HG02973 (cell line): ENCODE results near the gene PODN.

Experiments used
- ATAC-seq: cut with Tn5 transposase; IDR thresholded peaks from one replicate; pipeline ENCODE4 v1.9.1; 2021; ENCODE audit warnings: moderate library complexity; ENCODE audit not compliant: unreplicated experiment

PODN gene

DNA sequence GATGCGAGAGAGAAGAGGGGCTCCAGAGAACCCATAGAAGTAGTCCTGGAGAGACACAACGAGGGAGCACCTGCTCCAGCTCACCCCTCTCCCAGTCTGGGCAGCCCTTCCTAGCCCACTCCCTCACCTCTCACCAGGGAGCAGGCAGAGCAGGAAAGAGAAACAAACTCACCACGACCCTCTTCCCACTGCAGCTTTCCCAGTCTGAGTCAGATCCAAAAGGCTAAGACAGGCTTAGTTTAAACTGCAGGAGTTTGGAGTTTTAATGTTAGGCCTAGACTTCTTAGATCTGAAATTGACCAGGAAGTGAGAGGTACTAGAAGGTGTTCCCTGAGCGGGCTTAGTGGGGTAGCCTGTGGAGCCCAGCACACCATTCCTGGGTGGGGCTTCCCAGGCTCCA, 50.8 kb downstream of the PODN start:
- ATAC-seq: no peak

DNA sequence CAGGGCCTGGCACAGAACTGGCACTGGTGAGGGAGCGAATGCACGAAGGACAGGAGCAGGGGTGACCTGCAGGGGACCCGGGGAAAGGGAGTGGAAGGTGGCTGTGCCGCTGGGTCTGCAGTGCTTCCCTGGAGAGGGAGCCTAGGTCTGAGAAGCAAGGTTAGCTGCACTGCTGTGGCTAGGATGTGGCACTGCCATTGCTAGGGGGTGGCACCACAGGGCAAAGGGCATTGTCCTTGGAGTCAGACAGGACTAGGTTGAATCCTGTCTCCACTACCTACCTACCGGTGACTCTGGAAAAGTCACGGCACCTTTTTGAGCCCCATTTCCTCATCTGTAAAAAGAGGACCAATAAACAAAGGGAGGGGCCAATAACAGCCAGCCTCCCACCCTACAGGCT, 52.1 kb downstream of the PODN start:
- no peak for ATAC-seq

DNA sequence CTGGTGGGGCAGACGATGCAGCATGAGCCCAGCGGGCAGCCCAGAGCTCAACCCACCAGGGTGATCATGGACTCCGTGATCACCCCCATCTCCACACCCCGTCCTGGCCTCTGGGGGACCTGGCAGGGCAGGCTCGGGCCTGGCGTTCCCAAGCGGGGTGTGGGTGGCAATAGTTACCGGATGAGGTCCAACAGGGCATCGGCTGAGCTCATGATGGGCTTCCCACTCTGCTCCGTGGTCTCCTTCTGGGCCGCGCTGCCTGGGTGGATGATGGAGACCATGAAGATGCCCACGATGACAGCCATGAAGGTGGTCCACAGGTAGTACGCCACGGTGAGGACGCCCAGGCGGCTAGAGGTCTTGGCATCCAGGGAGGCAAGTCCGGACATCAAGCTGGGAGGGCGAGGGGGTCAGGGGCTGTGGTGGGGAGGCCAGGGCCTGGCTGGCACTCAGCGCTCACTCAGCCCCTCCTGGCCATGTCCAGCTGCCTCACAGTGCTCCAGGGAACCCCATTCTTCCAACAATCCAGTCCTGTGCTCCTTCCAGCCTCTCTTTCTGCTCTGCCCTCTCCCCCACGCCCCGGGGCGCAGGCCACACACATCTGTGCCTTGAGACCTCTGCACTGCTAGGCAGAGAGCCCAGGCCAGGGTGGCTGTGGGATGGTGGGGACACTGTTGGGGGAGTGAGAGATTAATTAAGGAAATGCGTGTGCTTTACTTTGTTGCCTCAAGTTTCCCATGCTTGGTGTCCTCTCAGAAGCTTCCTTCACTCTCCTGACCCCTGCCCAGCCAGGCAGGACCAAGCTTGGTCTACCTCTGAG, 52.8 kb downstream of the PODN start:
- no peak for ATAC-seq

GRCh38 chr1:53115403-53116306, 53.6 kb downstream of the PODN start:
- ATAC-seq: no peak

DNA sequence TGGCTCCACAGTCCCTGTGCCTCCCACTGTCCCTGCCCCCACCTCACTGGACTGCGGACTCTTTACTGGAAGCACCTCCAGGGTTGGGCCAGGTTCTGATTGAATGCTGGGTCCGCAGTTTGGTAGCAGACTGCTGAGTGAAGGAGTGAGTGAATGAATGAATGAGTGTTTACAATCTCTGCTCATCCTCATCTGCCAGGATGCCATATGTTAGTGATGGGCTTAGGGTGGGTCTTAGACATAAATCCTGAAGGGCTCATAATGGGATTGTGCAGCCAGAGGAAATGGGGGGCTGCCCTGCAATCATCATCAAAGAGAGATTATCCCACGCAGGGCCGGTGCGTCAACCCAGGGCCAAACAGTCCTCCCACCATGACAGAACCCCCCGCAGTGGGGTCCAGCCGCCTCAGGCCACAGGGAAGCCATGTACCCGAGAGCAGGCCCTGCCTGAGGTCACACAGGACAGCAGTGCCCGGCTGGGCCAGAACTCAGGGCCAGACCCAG, 54.3 kb downstream of the PODN start:
- ATAC-seq: no peak

DNA sequence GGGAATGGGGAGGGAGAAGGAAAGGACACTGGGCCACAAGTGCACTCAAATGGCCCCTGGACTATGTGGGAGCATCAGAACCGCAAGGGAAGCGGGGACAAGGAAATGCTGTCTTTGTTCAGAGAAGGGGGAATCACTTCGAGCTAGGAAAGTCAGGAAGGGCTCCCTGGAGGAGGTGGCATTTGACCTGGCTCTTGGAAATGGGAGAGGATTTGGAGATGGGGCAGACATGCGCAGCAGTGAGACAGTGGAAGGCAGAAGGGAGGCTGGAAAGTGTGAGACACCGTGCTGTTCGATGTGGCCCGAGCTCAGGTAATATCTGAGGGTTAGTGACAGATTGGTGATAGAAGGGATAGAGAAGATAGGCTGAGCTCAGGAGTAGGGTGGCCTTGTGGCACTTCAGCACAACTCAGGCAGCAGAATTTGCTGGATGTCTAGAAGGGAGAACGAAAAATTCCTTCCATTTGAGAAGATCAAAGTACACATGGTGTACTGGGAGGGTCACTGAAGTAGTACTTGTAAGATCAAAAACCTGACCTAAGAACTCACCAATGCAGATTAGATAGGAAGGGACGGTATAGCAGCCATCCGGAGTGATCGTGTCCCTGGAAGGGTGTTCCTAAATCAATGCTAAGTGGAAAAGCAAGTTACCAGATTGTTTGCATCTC, 55.1 kb downstream of the PODN start:
- ATAC-seq: no peak

DNA sequence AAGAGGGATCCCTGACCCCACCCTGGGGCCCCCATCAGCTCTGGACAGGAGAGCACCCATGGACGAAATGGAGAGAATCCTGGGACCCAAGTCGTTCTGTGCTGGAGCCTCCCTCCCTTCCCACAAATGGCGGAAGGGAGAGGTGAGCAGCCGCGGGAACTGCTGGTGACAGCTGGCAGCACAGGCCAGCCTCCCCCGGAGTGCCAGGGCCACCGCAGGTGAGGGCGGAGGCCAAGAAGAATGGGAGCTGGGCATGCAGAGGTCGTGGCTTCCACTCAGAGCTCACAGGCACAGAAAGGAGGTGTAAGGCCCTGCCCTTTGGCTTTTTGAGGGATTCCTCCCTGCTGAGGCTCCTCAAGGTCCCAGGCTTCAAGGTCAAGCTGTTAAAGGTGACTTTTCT, 55.8 kb downstream of the PODN start:
- no peak for ATAC-seq

GRCh38 chr1:53120659-53121058, 58.6 kb downstream of the PODN start:
- ATAC-seq: no peak

DNA sequence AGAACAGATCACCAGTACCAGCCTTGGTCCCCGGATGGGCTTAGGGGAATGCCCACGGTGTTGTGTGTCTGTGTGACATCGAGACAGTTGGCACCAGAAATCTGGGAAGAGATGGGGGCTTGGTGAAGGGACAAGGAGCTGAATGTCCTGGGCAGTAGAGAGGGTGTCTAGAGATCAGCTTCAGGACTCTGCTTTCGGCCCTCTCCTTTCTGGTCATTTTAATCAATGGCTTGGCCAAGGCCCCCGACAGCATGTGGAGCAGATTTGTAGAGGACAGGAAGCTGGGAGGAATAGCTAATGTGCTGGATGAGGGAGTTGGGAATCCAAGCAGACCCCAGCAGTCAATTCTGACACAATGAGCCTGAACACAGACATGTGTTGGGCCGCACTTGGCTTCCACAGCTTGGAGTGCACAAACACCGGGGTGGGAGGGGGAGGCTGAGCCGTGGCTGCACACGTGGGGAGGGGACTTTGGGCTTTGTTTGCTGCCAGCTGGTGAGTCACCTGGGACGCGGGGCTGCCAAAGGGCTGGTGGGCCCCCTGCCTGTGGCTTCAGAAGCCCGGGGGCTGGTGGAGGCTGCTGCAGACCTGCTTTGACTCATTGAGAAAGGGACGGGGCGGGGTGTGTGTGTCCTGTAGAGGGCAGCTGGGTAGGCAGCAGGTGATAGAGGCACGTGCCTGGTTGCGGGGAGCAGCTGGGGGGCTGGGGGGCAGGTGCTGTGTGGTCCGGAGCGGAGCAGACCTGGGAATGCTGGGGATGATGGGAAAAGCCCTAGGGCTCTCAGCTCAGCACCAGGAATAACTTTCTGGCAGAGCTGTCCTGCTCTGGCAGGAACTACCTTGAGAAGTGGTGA, 59.5 kb downstream of the PODN start:
- ATAC-seq: no peak

DNA sequence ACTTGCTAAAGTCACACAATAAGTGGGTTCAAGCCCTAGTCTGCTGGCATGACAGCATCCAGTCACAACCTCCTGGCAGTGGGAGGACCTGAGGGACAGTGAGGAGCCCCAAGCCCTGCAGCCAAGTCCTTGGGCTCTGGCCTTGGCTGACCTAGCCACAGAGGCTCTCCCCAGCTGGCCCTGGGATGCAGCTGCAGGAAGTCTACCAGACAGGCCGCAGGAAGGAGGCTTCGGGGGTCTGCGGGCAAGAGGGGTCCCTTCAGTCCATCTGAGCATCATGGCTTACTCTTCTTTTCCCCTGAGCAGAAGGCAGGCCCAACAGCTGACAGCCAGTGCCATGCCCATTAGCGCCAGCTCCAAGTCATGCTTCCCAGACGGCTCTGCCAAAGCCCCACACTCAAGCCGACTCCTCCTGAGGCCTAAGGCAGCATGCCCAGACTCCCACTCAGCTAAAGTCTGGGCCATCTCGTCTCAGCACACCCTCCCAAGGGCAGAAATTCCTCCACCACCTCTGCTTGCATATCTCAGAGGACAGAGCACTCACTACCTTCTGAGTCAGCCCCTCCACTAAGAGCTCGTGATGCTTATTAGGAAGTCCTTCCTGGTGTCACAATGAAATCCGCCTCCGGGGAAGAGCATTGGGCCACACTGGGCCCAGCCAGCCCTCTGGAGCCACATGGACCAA, 60.3 kb downstream of the PODN start:
- ATAC-seq: no peak

GRCh38 chr1:53122961-53123413, 61.0 kb downstream of the PODN start:
- no peak for ATAC-seq

- ATAC-seq: no peak
These were observed 61.6 kb downstream of the PODN start for GRCh38 chr1:53123453-53124140.

- no peak for ATAC-seq
These were observed 63.1 kb downstream of the PODN start for GRCh38 chr1:53125122-53125521.

DNA sequence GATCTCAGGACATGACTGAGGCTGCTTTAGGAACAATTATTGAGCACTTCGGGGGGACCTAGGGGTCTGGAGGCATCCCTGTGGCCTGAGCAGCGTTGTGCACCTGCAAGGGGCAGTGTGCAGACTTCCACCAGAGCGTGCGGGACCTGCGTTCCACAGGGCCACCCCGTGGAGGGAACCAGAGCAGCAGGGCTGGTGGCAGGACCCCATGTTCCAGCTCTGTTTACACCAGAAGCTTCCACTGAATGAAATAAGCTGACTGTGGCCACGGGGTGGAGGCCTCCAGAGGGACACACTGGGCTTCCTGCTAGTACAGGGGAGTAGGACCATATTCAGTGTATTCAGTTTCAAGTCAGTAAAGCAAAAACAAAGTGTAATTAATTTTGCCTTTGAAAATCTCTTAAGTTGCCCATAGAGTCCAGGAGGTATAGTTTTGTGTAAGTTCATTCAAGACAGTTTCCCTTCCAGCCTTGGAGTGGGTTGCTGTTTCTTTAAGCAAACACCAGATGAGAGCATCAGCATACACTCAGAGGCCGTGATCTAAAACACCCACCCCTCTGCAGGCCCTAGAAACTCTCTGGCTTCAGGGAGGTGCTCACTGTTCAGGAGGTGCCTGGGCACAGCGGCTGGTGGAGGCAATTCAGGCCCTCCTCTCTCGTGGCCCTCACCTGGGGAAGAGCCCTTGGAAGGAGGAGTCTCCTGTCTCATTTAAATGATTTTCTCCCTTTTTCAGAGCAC, 63.8 kb downstream of the PODN start:
- ATAC-seq: no peak

DNA sequence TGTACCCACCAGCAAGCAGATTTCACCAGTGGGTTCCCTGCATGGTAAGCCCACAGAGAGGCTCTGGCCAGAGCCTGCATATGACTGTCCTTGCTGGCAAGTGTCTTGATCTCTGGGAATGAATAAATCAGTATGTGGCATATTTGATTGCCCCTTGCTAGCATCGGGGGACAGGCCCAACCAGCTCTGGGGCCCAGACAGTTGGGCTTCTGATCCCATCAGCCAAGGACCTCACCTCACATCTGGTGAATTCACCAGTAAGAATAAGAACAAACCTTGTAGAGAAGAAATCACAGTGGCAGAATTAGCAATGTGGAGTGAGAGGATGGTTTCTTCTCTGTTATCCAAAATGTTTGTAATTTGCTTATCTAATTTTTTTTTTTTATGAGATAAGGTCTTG, 64.5 kb downstream of the PODN start:
- no peak for ATAC-seq

DNA sequence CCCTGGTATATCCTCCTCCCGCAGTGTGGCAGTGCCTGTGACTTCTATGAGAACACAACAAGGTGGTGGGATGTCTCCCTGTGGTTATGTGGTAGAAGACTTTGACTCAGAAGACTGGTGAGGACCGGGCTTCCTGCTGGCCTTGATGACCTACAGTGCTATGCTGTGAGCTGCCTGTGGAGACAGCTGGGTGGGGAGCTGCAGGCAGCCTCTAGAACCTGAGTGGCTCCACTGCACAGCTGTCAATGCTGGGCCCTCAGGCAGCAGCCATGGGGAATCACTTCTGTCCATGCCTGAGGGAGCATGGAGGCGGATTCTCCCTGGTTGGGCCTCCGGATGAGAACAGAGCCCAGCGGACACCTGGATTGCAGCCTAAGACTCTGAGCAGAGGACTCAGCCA, 65.5 kb downstream of the PODN start:
- ATAC-seq: no peak

- no peak for ATAC-seq
These were observed 66.4 kb downstream of the PODN start for GRCh38 chr1:53128401-53128800.

DNA sequence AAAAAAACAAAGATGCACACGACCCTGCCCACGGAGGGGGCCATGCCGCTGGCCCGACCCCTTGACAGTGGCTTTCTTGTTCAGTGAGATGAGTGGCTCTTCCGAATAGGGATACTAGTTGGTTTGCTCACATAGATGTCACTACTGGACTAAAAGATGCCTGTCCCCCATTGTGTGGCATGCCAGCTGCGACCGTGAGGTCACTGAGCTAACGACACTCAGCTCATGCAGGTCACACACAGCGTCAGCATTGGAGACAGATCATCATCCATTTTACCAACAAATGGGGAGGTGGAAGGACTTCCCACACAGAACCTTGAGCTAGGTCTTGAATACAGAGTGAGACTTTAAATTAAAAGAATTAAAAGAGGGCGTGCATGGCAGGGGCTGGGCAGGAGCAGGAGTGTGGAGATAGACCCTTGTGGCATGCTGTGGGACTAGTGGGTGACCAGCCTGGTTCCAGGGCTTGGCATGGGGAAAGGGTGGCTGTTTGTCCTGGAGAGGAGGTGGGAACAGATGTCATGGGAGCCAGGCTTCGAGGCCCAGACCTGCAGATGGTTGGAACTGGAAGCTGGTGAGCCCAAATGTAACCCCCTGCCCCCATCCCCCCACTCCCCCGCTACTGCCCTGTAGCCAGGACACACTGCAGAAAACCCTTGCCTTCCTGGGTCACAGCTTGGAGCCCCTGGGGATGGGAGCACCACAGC, 68.0 kb downstream of the PODN start:
- ATAC-seq: no peak
